GM04504 (cell line): Measurements from ENCODE around the gene ARHGAP40.

Source experiments
- DNase-seq: peaks from one replicate; pipeline ENCODE4 v3.0.0-alpha.2; 2012; ENCODE audit warnings: low read depth

The ARHGAP40 gene

GRCh38 chr20:38601216-38602184, at the start of gene ARHGAP40:
Gene ARHGAP40, plus strand, starts transcription at chr20:38601809.
- no peak for DNase-seq

GRCh38 chr20:38554986-38555385, 46.6 kb upstream of the ARHGAP40 start:
- no peak for DNase-seq

- DNase-seq, result no peak
Measured at GRCh38 chr20:38555395-38555794, 46.2 kb upstream of the ARHGAP40 start.

GRCh38 chr20:38557174-38557573, 44.4 kb upstream of the ARHGAP40 start:
- no peak for DNase-seq

- no peak for DNase-seq
Measured at GRCh38 chr20:38558596-38559360, 42.8 kb upstream of the ARHGAP40 start.

- peak; percentile 5 for DNase-seq
Measured at GRCh38 chr20:38559764-38560163, 41.8 kb upstream of the ARHGAP40 start.

GRCh38 chr20:38563802-38564431, 37.7 kb upstream of the ARHGAP40 start:
- no peak for DNase-seq

- DNase-seq, result no peak
Measured at GRCh38 chr20:38564680-38565079, 36.9 kb upstream of the ARHGAP40 start.

GRCh38 chr20:38566036-38566598, 35.5 kb upstream of the ARHGAP40 start:
- no peak for DNase-seq

GRCh38 chr20:38569747-38570525, 31.7 kb upstream of the ARHGAP40 start:
- DNase-seq, result no peak

- DNase-seq, result peak; percentile 4
Measured at GRCh38 chr20:38573413-38573812, 28.2 kb upstream of the ARHGAP40 start.

- DNase-seq, result no peak
Measured at GRCh38 chr20:38579219-38579910, 22.2 kb upstream of the ARHGAP40 start.

GRCh38 chr20:38579921-38580320, 21.7 kb upstream of the ARHGAP40 start:
- no peak for DNase-seq

- no peak for DNase-seq
Measured at GRCh38 chr20:38581013-38581412, 20.6 kb upstream of the ARHGAP40 start, which contains the start of gene ADIG. Gene ADIG, plus strand, starts transcription at chr20:38581197. Its CDS starts 54 bp downstream, at chr20:38581251.

- no peak for DNase-seq
Measured at GRCh38 chr20:38581830-38582358, 19.7 kb upstream of the ARHGAP40 start.

- no peak for DNase-seq
Measured at GRCh38 chr20:38583306-38583705, 18.3 kb upstream of the ARHGAP40 start.

- no peak for DNase-seq
Measured at GRCh38 chr20:38584099-38584763, 17.4 kb upstream of the ARHGAP40 start.

GRCh38 chr20:38585404-38586180, 16.0 kb upstream of the ARHGAP40 start:
- no peak for DNase-seq

- no peak for DNase-seq
Measured at GRCh38 chr20:38586181-38586525, 15.5 kb upstream of the ARHGAP40 start.
